Omental fat pad (tissue), 4 donors: ENCODE data around the gene ATL2. TPM values are rescaled to one million over a fixed set of nuclear protein-coding genes. Genes with fewer than 3 reads are reported as not detected.

Source experiments
- ATAC-seq: fragments of 150-250 bp; one replicate; pipeline ENCODE4 v1.9.1; 2016; ENCODE audit warnings: mild to moderate bottlenecking, moderate library complexity; ENCODE audit not compliant: low FRiP score
- DNase-seq: peaks from one replicate; pipeline ENCODE4 v3.0.0-alpha.2; 2019; ENCODE audit warnings: low spot score
- total RNA-seq, 4 donors: library from RNA; depleted of rRNA; stranded (reverse); fragments of >200 nt; gene quantifications; one replicate each; pipeline ENCODE4 v1.1.0, GENCODE V29; 2016
- TF ChIP-seq, protein P1 (sequence below), 3 donors: fragments of 450-650 bp; IDR thresholded peaks; one replicate each; pipeline ENCODE4 v1.5.1; 2016 to 2017; ENCODE audit warnings: antibody characterized with exemption in 3 of 3, mild to moderate bottlenecking in 3 of 3, moderate library complexity in 2 of 3

Gene ATL2
- total RNA-seq, 4 donors from 2014 or later, result 52.7 to 82.0 (median 68.2) TPM

DNA sequence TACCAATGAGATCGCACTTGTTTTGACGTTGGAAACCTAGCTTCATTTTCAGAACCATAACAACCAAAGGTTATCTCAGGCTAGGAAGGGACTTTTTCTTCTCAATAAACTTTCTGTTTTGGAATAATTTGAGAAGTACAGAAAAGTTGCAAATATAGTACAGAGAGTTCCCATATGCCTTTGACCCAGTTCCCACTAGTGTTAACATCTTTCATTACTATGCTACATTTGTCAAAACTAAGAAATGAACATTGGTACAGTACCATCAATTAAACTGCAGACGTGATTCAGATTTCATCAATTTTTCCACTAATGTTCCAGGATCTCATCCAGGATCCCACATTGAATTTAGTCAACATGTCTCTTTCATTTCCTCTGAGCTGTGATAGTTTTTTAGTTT, 111.6 kb downstream of the ATL2 start:
- ATAC-seq (no peak), DNase-seq (no peak)
- TF ChIP-seq, protein P1, sequence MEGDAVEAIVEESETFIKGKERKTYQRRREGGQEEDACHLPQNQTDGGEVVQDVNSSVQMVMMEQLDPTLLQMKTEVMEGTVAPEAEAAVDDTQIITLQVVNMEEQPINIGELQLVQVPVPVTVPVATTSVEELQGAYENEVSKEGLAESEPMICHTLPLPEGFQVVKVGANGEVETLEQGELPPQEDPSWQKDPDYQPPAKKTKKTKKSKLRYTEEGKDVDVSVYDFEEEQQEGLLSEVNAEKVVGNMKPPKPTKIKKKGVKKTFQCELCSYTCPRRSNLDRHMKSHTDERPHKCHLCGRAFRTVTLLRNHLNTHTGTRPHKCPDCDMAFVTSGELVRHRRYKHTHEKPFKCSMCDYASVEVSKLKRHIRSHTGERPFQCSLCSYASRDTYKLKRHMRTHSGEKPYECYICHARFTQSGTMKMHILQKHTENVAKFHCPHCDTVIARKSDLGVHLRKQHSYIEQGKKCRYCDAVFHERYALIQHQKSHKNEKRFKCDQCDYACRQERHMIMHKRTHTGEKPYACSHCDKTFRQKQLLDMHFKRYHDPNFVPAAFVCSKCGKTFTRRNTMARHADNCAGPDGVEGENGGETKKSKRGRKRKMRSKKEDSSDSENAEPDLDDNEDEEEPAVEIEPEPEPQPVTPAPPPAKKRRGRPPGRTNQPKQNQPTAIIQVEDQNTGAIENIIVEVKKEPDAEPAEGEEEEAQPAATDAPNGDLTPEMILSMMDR (IDR thresholded peaks at IDR 0.05), result no peak

DNA sequence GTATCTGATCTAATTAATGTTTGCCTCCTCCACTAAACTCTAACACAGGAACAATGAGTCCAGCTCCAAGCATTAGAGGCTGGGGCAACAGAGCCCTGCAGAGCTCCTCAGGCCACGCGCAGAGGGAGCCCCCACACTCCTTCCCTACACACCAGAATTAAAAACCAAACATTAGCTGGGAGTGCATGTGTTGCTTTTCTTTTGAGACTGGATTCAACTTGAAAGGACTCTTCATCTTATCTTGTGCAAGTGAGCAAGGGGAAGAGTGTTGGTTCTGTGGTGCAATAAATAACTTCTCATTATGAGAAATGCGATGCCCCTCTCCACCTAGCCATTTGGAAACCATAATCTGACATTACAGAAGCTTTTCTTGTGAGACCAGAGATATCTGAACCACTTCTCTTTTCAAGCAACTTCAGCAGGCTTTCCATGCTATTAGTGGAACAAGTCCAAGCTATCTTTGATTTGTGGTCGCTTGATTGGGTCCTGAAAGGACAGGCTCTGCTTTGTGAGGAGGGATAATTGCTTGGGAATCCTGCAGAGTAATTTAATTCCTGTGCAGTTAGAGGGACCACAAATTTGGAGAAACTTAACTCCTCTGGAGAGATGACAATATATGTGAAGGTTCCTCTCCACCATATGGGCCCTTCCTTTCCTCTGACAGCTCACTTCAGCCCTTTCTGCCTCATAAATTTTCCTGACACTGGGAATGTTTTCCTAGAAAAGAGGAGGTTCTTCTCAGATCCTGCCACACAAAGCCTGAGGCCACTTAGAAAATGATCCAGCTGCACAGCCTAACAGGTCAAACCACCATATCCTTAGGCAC, 112.5 kb downstream of the ATL2 start:
- ATAC-seq, result no peak

DNA sequence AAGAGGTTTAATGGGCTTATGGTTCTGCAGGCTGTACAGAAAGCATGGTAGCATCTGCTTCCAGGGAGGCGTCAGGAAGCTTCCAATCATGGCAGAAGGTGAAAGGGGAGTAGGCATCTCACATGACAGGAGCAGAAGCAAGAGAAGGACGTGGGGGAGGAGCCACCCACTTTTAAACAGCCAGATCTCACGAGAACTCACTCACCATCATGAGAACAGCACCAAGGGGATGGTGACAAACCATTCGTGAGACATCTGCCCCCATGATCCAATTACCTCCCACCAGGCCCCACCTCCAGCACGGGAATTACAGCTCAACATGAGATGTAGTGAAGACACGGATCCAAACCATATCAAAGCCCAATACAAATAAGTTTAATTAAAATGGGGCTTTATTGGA, 113.8 kb downstream of the ATL2 start:
- ATAC-seq, result no peak
- no peak for DNase-seq
- TF ChIP-seq, protein P1 (IDR thresholded peaks at IDR 0.05), result no peak

More for the DNA sequence above, 112.5 kb downstream of the ATL2 start:
- no peak for DNase-seq
- TF ChIP-seq, protein P1 (IDR thresholded peaks at IDR 0.05), result no peak

DNA sequence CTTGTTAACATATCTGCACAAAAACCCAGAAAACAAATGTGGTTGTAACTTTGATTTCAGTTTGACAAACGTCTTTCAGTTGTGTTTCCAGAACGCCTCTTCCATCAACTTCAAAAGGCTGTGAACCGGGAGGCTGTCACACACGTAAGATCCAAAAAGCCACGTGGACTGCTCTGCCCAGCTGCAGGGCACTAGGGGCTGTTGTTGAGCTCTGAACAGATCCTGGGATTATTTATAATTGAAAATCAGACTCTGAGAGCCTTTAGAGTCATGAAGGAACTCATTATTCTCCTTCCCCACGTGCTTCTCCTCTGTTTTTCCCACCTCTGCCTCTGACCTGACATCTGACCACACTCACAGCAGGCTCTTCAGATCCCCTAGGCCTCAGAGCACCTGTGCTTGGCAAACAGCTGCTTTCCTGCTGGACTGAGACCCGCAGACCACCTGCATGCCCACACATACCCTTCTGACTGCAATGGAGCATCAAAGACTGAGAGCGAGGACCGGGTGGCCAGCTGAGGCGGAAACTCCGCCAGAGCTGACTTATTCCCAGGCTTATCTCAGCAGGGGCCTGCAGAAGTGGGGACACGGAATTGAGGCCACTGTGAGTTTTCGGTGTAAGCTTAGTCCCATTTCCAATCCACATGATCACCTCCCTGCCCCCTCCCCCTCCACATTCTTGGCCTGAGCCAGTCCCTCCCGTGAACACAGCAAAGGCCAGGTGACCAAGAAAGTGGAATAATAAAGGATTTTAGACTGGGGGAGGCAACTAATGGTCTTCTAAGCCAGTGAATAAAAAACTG, 114.8 kb downstream of the ATL2 start:
- ATAC-seq (no peak), DNase-seq (no peak)
- TF ChIP-seq, protein P1 (IDR thresholded peaks at IDR 0.05), result no peak

GRCh38 chr2:38261569-38262068, 115.5 kb downstream of the ATL2 start:
- TF ChIP-seq, protein P1 (IDR thresholded peaks at IDR 0.05), result no peak
- ATAC-seq (no peak), DNase-seq (no peak)

- no peak for DNase-seq
- ATAC-seq, result no peak
- TF ChIP-seq, protein P1 (IDR thresholded peaks at IDR 0.05), result no peak
These were observed 116.1 kb downstream of the ATL2 start for GRCh38 chr2:38260972-38261371.
